OCI-LY7 (cell line): ENCODE results near the gene DNAJB14.

Experiments used
- EZH2phosphoT487 ChIP-seq: fragments of 200-600 bp; sonication (generic); IDR thresholded peaks from 2 replicates; pipeline ENCODE4 v1.6.1; 2018; ENCODE audit warnings: low read depth, borderline replicate concordance, mild to moderate bottlenecking, mixed run types, antibody characterized with exemption, low read length, moderate library complexity, mixed read lengths
- TF ChIP-seq, protein P1 (sequence below): fragments of 200-600 bp; sonication (generic); conservative IDR thresholded peaks from 2 replicates; pipeline ENCODE4 v1.5.1; 2014; ENCODE audit warnings: mild to moderate bottlenecking, antibody characterized with exemption, low read length, moderate library complexity, mixed read lengths

- TF ChIP-seq, protein P1, sequence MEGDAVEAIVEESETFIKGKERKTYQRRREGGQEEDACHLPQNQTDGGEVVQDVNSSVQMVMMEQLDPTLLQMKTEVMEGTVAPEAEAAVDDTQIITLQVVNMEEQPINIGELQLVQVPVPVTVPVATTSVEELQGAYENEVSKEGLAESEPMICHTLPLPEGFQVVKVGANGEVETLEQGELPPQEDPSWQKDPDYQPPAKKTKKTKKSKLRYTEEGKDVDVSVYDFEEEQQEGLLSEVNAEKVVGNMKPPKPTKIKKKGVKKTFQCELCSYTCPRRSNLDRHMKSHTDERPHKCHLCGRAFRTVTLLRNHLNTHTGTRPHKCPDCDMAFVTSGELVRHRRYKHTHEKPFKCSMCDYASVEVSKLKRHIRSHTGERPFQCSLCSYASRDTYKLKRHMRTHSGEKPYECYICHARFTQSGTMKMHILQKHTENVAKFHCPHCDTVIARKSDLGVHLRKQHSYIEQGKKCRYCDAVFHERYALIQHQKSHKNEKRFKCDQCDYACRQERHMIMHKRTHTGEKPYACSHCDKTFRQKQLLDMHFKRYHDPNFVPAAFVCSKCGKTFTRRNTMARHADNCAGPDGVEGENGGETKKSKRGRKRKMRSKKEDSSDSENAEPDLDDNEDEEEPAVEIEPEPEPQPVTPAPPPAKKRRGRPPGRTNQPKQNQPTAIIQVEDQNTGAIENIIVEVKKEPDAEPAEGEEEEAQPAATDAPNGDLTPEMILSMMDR = no peak
- no peak for TF ChIP-seq EZH2phosphoT487
These were observed 28.8 kb downstream of the DNAJB14 start for GRCh38 chr4:99917575-99917974.
